WTC11 (cell line): ENCODE results near the gene NRG2.

ENCODE experiments used
- FOXK1 ChIP-seq: sonication (generic); formaldehyde crosslinking; IDR thresholded peaks from 2 replicates; pipeline ENCODE4 v1.8.0; 2022; ENCODE audit warnings: mild to moderate bottlenecking, moderate library complexity, missing genetic modification reagents
- GRHL2 ChIP-seq: fragments of 250-450 bp; sonication (Bioruptor Pico); IDR thresholded peaks from 2 replicates; pipeline ENCODE4 v1.8.0; 2022; ENCODE audit warnings: mild to moderate bottlenecking, moderate library complexity; ENCODE audit not compliant: insufficient replicate concordance, severe bottlenecking
- NFE2L1 ChIP-seq: sonication (generic); formaldehyde crosslinking; IDR thresholded peaks from 2 replicates; pipeline ENCODE4 v1.8.1; 2023; ENCODE audit warnings: missing genetic modification reagents
- NR3C1 ChIP-seq: sonication (generic); formaldehyde crosslinking; conservative IDR thresholded peaks from 2 replicates; pipeline ENCODE4 v1.8.1; 2023; ENCODE audit warnings: low read depth, mild to moderate bottlenecking, missing genetic modification reagents
- ZNF671 ChIP-seq: fragments of 250-450 bp; sonication (Bioruptor Pico); IDR thresholded peaks from 2 replicates; pipeline ENCODE4 v1.8.0; 2021; ENCODE audit warnings: mild to moderate bottlenecking
- TF ChIP-seq, protein P1 (sequence below): fragments of 200-600 bp; IDR thresholded peaks from 2 replicates; pipeline ENCODE4 v1.8.0; 2022; ENCODE audit warnings: antibody characterized with exemption
- TF ChIP-seq, protein P2 (sequence below): sonication (generic); formaldehyde crosslinking; IDR thresholded peaks from 2 replicates; pipeline ENCODE4 v1.8.1; 2022; ENCODE audit warnings: mild to moderate bottlenecking, missing genetic modification reagents, moderate library complexity, borderline replicate concordance
- TF ChIP-seq, protein P3 (sequence below): fragments of 250-450 bp; sonication (Bioruptor Pico); IDR thresholded peaks from 2 replicates; pipeline ENCODE4 v1.9.0; 2021; ENCODE audit warnings: moderate library complexity, mild to moderate bottlenecking, inconsistent platforms, borderline replicate concordance
- TF ChIP-seq, protein P4 (sequence below): sonication (generic); formaldehyde crosslinking; IDR thresholded peaks from 2 replicates; pipeline ENCODE4 v1.8.1; 2022; ENCODE audit warnings: missing genetic modification reagents, borderline replicate concordance
- TF ChIP-seq, protein P5 (sequence below): sonication (generic); formaldehyde crosslinking; IDR thresholded peaks from 2 replicates; pipeline ENCODE4 v1.8.0; 2022; ENCODE audit warnings: mild to moderate bottlenecking, missing genetic modification reagents
- TF ChIP-seq, protein P6 (sequence below): sonication (generic); formaldehyde crosslinking; IDR thresholded peaks from 2 replicates; pipeline ENCODE4 v1.8.1; 2022; ENCODE audit warnings: low read depth, missing genetic modification reagents, borderline replicate concordance
- TF ChIP-seq, protein P7 (sequence below): sonication (generic); formaldehyde crosslinking; IDR thresholded peaks from 2 replicates; pipeline ENCODE4 v1.8.0; 2022; ENCODE audit warnings: mild to moderate bottlenecking, missing genetic modification reagents

DNA sequence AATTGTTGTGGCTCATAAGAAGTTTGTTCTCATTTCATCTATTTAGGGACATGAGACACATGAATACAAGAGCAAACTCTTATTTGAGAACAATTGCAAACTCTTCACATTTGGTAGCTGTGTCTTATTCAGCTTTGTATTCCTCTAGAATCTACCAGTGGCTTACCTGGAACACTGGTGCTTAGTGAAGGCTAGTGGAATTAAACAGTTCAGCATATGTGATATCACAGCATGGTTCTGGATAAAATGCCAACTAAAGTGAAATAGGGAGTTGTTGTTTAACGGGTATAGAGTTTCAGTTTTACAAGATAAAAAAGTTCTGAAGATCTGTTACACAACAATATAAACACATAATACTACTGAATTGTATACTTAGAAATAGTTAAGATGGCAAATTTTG is 48.9 kb downstream of the NRG2 start:
- TF ChIP-seq, protein P1, sequence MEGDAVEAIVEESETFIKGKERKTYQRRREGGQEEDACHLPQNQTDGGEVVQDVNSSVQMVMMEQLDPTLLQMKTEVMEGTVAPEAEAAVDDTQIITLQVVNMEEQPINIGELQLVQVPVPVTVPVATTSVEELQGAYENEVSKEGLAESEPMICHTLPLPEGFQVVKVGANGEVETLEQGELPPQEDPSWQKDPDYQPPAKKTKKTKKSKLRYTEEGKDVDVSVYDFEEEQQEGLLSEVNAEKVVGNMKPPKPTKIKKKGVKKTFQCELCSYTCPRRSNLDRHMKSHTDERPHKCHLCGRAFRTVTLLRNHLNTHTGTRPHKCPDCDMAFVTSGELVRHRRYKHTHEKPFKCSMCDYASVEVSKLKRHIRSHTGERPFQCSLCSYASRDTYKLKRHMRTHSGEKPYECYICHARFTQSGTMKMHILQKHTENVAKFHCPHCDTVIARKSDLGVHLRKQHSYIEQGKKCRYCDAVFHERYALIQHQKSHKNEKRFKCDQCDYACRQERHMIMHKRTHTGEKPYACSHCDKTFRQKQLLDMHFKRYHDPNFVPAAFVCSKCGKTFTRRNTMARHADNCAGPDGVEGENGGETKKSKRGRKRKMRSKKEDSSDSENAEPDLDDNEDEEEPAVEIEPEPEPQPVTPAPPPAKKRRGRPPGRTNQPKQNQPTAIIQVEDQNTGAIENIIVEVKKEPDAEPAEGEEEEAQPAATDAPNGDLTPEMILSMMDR: no peak
- TF ChIP-seq, protein P2, sequence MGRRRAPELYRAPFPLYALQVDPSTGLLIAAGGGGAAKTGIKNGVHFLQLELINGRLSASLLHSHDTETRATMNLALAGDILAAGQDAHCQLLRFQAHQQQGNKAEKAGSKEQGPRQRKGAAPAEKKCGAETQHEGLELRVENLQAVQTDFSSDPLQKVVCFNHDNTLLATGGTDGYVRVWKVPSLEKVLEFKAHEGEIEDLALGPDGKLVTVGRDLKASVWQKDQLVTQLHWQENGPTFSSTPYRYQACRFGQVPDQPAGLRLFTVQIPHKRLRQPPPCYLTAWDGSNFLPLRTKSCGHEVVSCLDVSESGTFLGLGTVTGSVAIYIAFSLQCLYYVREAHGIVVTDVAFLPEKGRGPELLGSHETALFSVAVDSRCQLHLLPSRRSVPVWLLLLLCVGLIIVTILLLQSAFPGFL (CRISPR knock-in tag): no peak
- TF ChIP-seq, protein P3, sequence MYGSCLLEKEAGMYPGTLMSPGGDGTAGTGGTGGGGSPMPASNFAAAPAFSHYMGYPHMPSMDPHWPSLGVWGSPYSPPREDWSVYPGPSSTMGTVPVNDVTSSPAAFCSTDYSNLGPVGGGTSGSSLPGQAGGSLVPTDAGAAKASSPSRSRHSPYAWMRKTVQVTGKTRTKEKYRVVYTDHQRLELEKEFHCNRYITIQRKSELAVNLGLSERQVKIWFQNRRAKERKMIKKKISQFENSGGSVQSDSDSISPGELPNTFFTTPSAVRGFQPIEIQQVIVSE (CRISPR knock-in tag): no peak
- no peak for TF ChIP-seq ZNF671 (CRISPR knock-in tag)
- no peak for TF ChIP-seq GRHL2 (CRISPR knock-in tag)
- TF ChIP-seq, protein P4, sequence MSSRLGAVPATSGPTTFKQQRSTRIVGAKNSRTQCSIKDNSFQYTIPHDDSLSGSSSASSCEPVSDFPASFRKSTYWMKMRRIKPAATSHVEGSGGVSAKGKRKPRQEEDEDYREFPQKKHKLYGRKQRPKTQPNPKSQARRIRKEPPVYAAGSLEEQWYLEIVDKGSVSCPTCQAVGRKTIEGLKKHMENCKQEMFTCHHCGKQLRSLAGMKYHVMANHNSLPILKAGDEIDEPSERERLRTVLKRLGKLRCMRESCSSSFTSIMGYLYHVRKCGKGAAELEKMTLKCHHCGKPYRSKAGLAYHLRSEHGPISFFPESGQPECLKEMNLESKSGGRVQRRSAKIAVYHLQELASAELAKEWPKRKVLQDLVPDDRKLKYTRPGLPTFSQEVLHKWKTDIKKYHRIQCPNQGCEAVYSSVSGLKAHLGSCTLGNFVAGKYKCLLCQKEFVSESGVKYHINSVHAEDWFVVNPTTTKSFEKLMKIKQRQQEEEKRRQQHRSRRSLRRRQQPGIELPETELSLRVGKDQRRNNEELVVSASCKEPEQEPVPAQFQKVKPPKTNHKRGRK: no peak
- no peak for TF ChIP-seq NR3C1 (CRISPR knock-in tag)
- TF ChIP-seq FOXK1: no peak
- TF ChIP-seq, protein P5, sequence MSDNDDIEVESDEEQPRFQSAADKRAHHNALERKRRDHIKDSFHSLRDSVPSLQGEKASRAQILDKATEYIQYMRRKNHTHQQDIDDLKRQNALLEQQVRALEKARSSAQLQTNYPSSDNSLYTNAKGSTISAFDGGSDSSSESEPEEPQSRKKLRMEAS (CRISPR knock-in tag): no peak
- no peak for TF ChIP-seq NFE2L1 (CRISPR knock-in tag)
- TF ChIP-seq, protein P6, sequence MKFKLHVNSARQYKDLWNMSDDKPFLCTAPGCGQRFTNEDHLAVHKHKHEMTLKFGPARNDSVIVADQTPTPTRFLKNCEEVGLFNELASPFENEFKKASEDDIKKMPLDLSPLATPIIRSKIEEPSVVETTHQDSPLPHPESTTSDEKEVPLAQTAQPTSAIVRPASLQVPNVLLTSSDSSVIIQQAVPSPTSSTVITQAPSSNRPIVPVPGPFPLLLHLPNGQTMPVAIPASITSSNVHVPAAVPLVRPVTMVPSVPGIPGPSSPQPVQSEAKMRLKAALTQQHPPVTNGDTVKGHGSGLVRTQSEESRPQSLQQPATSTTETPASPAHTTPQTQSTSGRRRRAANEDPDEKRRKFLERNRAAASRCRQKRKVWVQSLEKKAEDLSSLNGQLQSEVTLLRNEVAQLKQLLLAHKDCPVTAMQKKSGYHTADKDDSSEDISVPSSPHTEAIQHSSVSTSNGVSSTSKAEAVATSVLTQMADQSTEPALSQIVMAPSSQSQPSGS (CRISPR knock-in tag): no peak
- TF ChIP-seq, protein P7, sequence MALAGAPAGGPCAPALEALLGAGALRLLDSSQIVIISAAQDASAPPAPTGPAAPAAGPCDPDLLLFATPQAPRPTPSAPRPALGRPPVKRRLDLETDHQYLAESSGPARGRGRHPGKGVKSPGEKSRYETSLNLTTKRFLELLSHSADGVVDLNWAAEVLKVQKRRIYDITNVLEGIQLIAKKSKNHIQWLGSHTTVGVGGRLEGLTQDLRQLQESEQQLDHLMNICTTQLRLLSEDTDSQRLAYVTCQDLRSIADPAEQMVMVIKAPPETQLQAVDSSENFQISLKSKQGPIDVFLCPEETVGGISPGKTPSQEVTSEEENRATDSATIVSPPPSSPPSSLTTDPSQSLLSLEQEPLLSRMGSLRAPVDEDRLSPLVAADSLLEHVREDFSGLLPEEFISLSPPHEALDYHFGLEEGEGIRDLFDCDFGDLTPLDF (CRISPR knock-in tag): no peak
